Pancreas (tissue), 10 donors: ENCODE data around the gene TPBGL. TPM values are rescaled to one million over a fixed set of nuclear protein-coding genes. Genes with fewer than 3 reads are reported as not detected.

Experiments used
- ATAC-seq, 4 donors: fragments of 200-7000 bp; cut with Tn5 transposase; one replicate each; pipeline versions ENCODE4 v1.8.0 to v1.9.1; 2020; ENCODE audit warnings: mild to moderate bottlenecking in 4 of 4, moderate library complexity in 4 of 4
- DNase-seq, 6 donors: peaks; one replicate each; pipeline ENCODE4 v3.0.0-alpha.2; 2020
- FAIRE-seq: peaks from 2 replicates; lab custom pipeline; 2012; peaks lifted over from hg19 to GRCh38; lab: Jason Lieb, UNC
- H3K27ac ChIP-seq, 4 donors: fragments of 200-600 bp; sonication (generic); 1 replicate in 3 of 4; 2 replicates in 1 of 4; pipeline versions ENCODE4 v1.5.0 to v1.8.0; 2020
- H3K27me3 ChIP-seq, 4 donors: fragments of 200-600 bp; one replicate each; pipeline ENCODE4 v1.8.0; 2021
- H3K36me3 ChIP-seq, 3 donors: fragments of 200-600 bp; sonication (generic) in 1 of 3; one replicate each; pipeline versions ENCODE4 v1.5.0 to v1.8.0; 2020 to 2021
- H3K4me1 ChIP-seq, 3 donors: fragments of 200-600 bp; one replicate each; pipeline ENCODE4 v1.8.0; 2021
- H3K4me3 ChIP-seq, 4 donors: fragments of 200-600 bp; sonication (generic) in 2 of 4; one replicate each; pipeline versions ENCODE4 v1.5.0 to v1.8.0; 2020 to 2021
- H3K9me3 ChIP-seq, 4 donors: fragments of 200-600 bp; one replicate each; pipeline ENCODE4 v1.8.0; 2021
- WGBS, 2 donors: extraction: QIAGEN DNeasy Blood & Tissue Kit; methylation state at CpG; one replicate each; pipeline ENCODE4 v1.1.7; 2013; 5-methylcytosine and 5-hydroxymethylcytosine counted together
- intact Hi-C, 3 donors: fragments of 100-400 bp; cut with DNase I; formaldehyde crosslinking; loops; one replicate each; pipeline versions ENCODE4 v1.11.1 to v1.14.2; 2022
- polyA plus RNA-seq, 2 donors: library from polyadenylated mRNA; stranded (reverse); fragments of 200-250 nt; gene quantifications; one replicate each; pipeline ENCODE4 v1.2.3, GENCODE V29; 2013
- total RNA-seq, 6 donors: library from RNA; stranded (reverse); fragmentation: NEBNext Ultra II Directional in 4 of 6; extraction: Animal tissue kit (Norgen Biotek cat#: 25700) in 4 of 6; gene quantifications; one replicate each; pipeline versions ENCODE4 v1.2.1 to v1.2.4, GENCODE V29; 2021 to 2023
- TF ChIP-seq, protein P1 (sequence below), 4 donors: fragments of 200-600 bp; sonication (generic) in 3 of 4; IDR thresholded peaks; one replicate each; pipeline versions ENCODE4 v1.5.0 to v1.8.0; 2021; ENCODE audit warnings: antibody characterized with exemption in 4 of 4
- donor health status: healthy with polysubstance abuse.
- donor health status: DM: no; HTN: no; CAD: no; lungs with moderate emphysema.
- donor health status: DM: no; HTN: no; CAD: no.
- donor health status: control.
- donor health status: control.
- donor health status: Bipolar disorder and iron deficiency.
- donor health status: DM: yes; HTN: yes; CAD: no.
- donor health status: DM: no; HTN: no; CAD: no.
- donor health status: DM: no; HTN: no; CAD: no.
- donor health status: DM: yes; HTN: yes; CAD: no.

The TPBGL gene, protein sequence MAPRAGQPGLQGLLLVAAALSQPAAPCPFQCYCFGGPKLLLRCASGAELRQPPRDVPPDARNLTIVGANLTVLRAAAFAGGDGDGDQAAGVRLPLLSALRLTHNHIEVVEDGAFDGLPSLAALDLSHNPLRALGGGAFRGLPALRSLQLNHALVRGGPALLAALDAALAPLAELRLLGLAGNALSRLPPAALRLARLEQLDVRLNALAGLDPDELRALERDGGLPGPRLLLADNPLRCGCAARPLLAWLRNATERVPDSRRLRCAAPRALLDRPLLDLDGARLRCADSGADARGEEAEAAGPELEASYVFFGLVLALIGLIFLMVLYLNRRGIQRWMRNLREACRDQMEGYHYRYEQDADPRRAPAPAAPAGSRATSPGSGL
- total RNA-seq (under 1 TPM in 5 of 6 donors, not detected in 1; 0.08 to 0.28 (median 0.12) TPM), polyA plus RNA-seq (under 1 TPM; 0.04 to 0.07 TPM)

DNA sequence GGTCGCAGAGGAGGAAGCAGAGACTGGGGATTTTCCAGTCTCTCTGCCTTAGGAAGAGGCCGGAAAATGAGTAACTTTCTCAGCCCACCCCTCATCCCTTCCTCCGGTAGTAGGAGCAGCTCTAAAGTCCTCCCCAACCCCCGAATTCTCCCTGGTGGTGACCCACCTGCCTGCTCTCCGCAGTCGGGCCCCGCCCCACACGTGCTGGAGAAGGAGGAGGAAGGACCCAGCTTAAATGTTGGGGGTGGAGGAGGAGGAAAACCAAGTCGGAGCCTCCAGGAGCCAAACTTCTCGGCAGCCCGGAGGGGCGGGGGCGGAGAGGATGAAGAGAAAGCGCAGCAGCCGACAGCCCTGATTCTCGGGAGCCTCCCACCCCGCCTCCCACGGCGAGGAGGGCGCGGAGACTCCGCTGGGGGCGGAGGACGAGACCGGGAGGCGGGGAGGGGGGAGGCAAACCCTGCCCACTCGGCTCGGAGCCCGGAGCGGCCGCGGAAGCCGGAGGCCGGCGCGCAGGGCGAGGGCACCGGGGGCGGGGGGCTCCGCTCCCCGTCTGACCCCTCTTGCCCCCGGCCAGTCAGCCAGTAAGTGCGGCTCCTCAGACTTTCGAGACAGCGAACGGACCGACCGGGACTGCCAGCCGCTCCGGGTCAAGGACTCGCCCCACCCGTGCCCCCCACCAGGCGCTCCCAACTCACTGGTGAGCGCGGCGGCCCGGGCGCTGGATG, at the start of gene TPBGL:
TSS of gene TPBGL (plus strand) at position 464 of the 725 bp plus-strand sequence. CDS start 276 bp downstream, outside the sequence.
- WGBS, 2 donors: 8 to 24% methylated on average over 19 to 58 of the region's 58 CpGs
- peak within 1 kb of the TSS in 3 of 4 donors; percentile 10 to 46 (median 32) for H3K4me3 ChIP-seq
- intact Hi-C loops: loop anchor here in 1 of 3 donors (10.0 kb wide), 2 partner anchors 216 to 306 kb away; no protein-coding TSS in a partner anchor

DNA sequence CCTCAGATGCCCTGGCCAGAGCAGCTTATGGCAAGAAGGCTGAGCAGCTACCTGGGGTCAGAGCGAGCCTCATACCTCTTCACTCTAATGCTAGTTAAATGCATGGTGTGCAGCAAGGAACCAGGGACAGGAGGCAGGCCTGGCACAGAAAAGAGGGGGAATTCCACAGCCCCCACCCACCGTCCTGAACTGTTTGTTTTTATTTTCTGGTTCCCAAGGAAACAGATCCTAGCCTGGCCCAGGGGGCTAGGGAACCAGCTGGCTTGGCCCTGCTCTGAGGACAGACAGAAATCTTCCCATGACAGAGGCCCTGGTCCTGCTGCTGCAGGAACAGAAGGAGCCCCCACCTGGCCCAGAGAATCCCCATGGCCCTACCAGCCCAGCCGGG, 49.2 kb upstream of the TPBGL start:
- Histone ChIP-seq H3K4me3 (no peak overlapping the region), H3K9me3 (no peaks in the 10 kb centered on the region), H3K4me1 (no peaks in the 10 kb centered on the region), H3K27ac (no peak overlapping the region), H3K27me3 (no peaks in the 10 kb centered on the region), H3K36me3 (no peaks in the 10 kb centered on the region)
- DNase-seq: no peak
- peak in 1 of 4 donors; percentile 45 for ATAC-seq
- 65 to 70% methylated on average over 3 of the region's 3 CpGs for WGBS, 2 donors
- intact Hi-C loops: no loop called here
- no peak for FAIRE-seq
- TF ChIP-seq, protein P1, sequence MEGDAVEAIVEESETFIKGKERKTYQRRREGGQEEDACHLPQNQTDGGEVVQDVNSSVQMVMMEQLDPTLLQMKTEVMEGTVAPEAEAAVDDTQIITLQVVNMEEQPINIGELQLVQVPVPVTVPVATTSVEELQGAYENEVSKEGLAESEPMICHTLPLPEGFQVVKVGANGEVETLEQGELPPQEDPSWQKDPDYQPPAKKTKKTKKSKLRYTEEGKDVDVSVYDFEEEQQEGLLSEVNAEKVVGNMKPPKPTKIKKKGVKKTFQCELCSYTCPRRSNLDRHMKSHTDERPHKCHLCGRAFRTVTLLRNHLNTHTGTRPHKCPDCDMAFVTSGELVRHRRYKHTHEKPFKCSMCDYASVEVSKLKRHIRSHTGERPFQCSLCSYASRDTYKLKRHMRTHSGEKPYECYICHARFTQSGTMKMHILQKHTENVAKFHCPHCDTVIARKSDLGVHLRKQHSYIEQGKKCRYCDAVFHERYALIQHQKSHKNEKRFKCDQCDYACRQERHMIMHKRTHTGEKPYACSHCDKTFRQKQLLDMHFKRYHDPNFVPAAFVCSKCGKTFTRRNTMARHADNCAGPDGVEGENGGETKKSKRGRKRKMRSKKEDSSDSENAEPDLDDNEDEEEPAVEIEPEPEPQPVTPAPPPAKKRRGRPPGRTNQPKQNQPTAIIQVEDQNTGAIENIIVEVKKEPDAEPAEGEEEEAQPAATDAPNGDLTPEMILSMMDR (IDR thresholded peaks at IDR 0.05): no peak

More for the DNA sequence above, at the start of gene TPBGL:
- Histone ChIP-seq H3K9me3 (no peaks in the 10 kb centered on the region), H3K4me1 (no peaks in the 10 kb centered on the region), H3K27ac (no peak within 1 kb of the TSS), H3K27me3 (peaks cover 0 to 4% (median 0%) of the 10 kb centered on the region in 4 donors), H3K36me3 (no peaks in the 10 kb centered on the region)
- TF ChIP-seq, protein P1 (IDR thresholded peaks at IDR 0.05): no peak
- ATAC-seq (no peak), DNase-seq (peak in 2 of 6 donors; percentile 69 to 70), FAIRE-seq (no peak)

DNA sequence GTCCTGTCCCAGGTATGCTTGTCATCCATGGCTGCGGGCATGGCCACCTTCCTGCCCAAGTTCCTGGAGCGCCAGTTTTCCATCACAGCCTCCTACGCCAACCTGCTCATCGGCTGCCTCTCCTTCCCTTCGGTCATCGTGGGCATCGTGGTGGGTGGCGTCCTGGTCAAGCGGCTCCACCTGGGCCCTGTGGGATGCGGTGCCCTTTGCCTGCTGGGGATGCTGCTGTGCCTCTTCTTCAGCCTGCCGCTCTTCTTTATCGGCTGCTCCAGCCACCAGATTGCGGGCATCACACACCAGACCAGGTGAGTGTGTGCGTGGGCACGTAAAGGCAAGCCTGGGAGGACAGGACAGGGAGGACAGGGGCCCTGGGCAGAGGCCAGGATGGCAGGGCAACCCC, 47.3 kb upstream of the TPBGL start:
- FAIRE-seq (no peak), ATAC-seq (no peak), DNase-seq (no peak)
- Histone ChIP-seq H3K4me3 (no peak overlapping the region), H3K4me1 (no peaks in the 10 kb centered on the region), H3K27ac (no peak overlapping the region), H3K9me3 (no peaks in the 10 kb centered on the region), H3K27me3 (no peaks in the 10 kb centered on the region), H3K36me3 (no peaks in the 10 kb centered on the region)
- 95 to 97% methylated on average over 15 of the region's 15 CpGs for WGBS, 2 donors
- TF ChIP-seq, protein P1 (IDR thresholded peaks at IDR 0.05): no peak
- intact Hi-C loops: no loop called here

DNA sequence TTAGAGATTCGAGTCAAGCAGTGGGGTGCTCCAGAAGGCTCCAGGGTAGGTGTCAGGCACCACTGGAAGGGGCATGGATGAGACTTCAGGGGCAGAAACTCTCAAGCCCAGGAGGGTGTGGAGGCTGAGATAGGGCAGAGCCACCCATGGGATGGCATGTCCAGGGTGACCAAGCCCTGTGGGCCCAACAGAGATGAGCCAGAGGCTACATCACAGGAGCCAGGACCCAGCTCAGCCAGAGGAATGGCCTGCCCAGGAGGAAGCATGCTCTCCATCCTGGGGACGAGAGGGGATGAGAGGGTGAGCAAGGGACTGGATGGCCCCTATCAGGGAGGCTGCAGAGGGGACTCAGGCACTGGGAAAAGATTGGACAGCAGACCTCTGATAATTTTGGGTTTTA, 46.9 kb upstream of the TPBGL start:
- WGBS, 2 donors: 78 to 85% methylated on average over 2 of the region's 2 CpGs
- no peak for ATAC-seq
- Histone ChIP-seq H3K4me3 (no peak overlapping the region), H3K27ac (no peak overlapping the region), H3K9me3 (no peaks in the 10 kb centered on the region), H3K4me1 (no peaks in the 10 kb centered on the region), H3K36me3 (no peaks in the 10 kb centered on the region), H3K27me3 (no peaks in the 10 kb centered on the region)
- intact Hi-C loops: no loop called here
- DNase-seq: no peak
- TF ChIP-seq, protein P1 (IDR thresholded peaks at IDR 0.05): no peak
- no peak for FAIRE-seq
